HCT116 (cell line): ENCODE measurements around the gene PPIF. TPM values are rescaled to one million over a fixed set of nuclear protein-coding genes. Genes with fewer than 3 reads are reported as not detected.

ENCODE experiments used
- ATAC-seq: fragments of 200-7000 bp; cut with Tn5 transposase; 2 replicates; pipeline ENCODE4 v1.9.1; 2020; ENCODE audit warnings: mild to moderate bottlenecking, moderate library complexity
- BruUV-seq: library from RNA; stranded (reverse); fragments of 400-500 nt; replicated peaks from 2 replicates; lab custom pipeline; 2021; lab: Mats Ljungman, UMichigan
- CTCF ChIA-PET: fragments of 300-600 bp; sonication (Branson Sonifier 250); formaldehyde crosslinking; loops from one replicate; lab custom pipeline; 2021; ENCODE audit warnings: antibody characterized with exemption; lab: Charles Lee
- POLR2A ChIA-PET: fragments of 300-600, 350-600 bp; sonication (Branson Sonifier 250); formaldehyde crosslinking; loops from one replicate; lab custom pipeline; 2021; ENCODE audit warnings: antibody characterized with exemption; lab: Charles Lee
- RAD21 ChIA-PET, 2 experiments: fragments of 300-600 bp; sonication (Branson Sonifier 250); formaldehyde crosslinking; loops; one replicate each; lab custom pipeline; 2023; ENCODE audit warnings: low total read pairs in 2 of 2; ENCODE audit not compliant: uncharacterized antibody in 2 of 2, unreplicated experiment in 2 of 2, low non-redundant PET in 1 of 2; lab: Charles Lee
- DNase-seq: peaks from one replicate; pipeline ENCODE4 v3.0.0-alpha.2; 2010; ENCODE audit warnings: low read depth, low spot score
- H2AFZ ChIP-seq: fragments of 200-600 bp; shearing (Covaris generic), sonication (generic); 2 replicates; pipeline ENCODE4 v1.6.1; 2017; ENCODE audit warnings: low read depth, mixed run types, mixed read lengths, antibody characterized with exemption, low read length; ENCODE audit not compliant: poor library complexity, severe bottlenecking
- H3K27ac ChIP-seq: 2 replicates; pipeline ENCODE4 v1.5.1; 2012; ENCODE audit warnings: low read depth, low read length
- H3K27me3 ChIP-seq: fragments of 200-600 bp; sonication (generic); 2 replicates; pipeline ENCODE4 v1.6.1; 2016; ENCODE audit warnings: mixed run types, low read length, mixed read lengths; ENCODE audit not compliant: insufficient read depth
- H3K36me3 ChIP-seq, 2 experiments: fragments of 200-500 bp in 1 of 2; fragments of 200-600 bp in 1 of 2; sonication (Bioruptor generic) in 1 of 2; sonication (generic) in 1 of 2; 2 replicates each; pipeline versions ENCODE4 v1.5.1 to v1.6.1; 2014 to 2016; ENCODE audit warnings: low read length in 2 of 2, inconsistent platforms in 1 of 2, mixed read lengths in 1 of 2, mixed run types in 1 of 2; ENCODE audit not compliant: insufficient read depth in 2 of 2, control insufficient read depth in 1 of 2
- H3K4me1 ChIP-seq, 2 experiments: fragments of 200-600 bp in 1 of 2; sonication (generic) in 1 of 2; 2 replicates each; pipeline versions ENCODE4 v1.5.1 to v1.6.1; 2012 to 2017; ENCODE audit warnings: low read length in 2 of 2, inconsistent platforms in 1 of 2, mild to moderate bottlenecking in 1 of 2, mixed read lengths in 1 of 2, mixed run types in 1 of 2, moderate library complexity in 1 of 2; ENCODE audit not compliant: insufficient read depth in 2 of 2, control insufficient read depth in 1 of 2
- H3K4me2 ChIP-seq: fragments of 200-600 bp; sonication (generic); 2 replicates; pipeline ENCODE4 v1.6.1; 2017; ENCODE audit warnings: mixed run types, low read length, mixed read lengths
- H3K4me3 ChIP-seq, 2 experiments: fragments of 200-600 bp in 1 of 2; sonication (generic) in 1 of 2; replicated peaks in 1 of 2; 2 replicates each; pipeline ENCODE4 v1.5.1; 2011 to 2016; ENCODE audit warnings: low read length in 2 of 2, control low read depth in 1 of 2, low read depth in 1 of 2, mild to moderate bottlenecking in 1 of 2, mixed read lengths in 1 of 2, mixed run types in 1 of 2
- H3K79me2 ChIP-seq: fragments of 200-600 bp; sonication (generic); 2 replicates; pipeline ENCODE4 v1.6.1; 2017; ENCODE audit warnings: mild to moderate bottlenecking, mixed run types, low read length, moderate library complexity, mixed read lengths; ENCODE audit not compliant: insufficient read depth
- H3K9ac ChIP-seq: fragments of 200-600 bp; sonication (generic); 2 replicates; pipeline ENCODE4 v1.6.1; 2016; ENCODE audit warnings: low read length, mixed read lengths
- H3K9me2 ChIP-seq: fragments of 200-600 bp; sonication (generic), shearing (Covaris generic); 2 replicates; pipeline ENCODE4 v1.6.1; 2017; ENCODE audit warnings: mixed run types, mild to moderate bottlenecking, moderate library complexity; ENCODE audit not compliant: insufficient read depth
- H3K9me3 ChIP-seq, 2 experiments: fragments of 200-500 bp in 1 of 2; fragments of 200-600 bp in 1 of 2; sonication (Bioruptor generic) in 1 of 2; sonication (generic) in 1 of 2; 2 replicates each; pipeline ENCODE4 v1.6.1; 2014 to 2017; ENCODE audit warnings: low read length in 2 of 2, mixed read lengths in 2 of 2, inconsistent platforms in 1 of 2, low read depth in 1 of 2, mild to moderate bottlenecking in 1 of 2, mixed run types in 1 of 2, moderate library complexity in 1 of 2; ENCODE audit not compliant: control insufficient read depth in 1 of 2, insufficient read depth in 1 of 2
- H4K20me1 ChIP-seq: fragments of 200-600 bp; sonication (generic), shearing (Covaris generic); 2 replicates; pipeline ENCODE4 v1.6.1; 2017; ENCODE audit warnings: mixed run types, mild to moderate bottlenecking, moderate library complexity; ENCODE audit not compliant: insufficient read depth
- CBX3 ChIP-seq: IDR thresholded peaks from 2 replicates; pipeline ENCODE4 v1.6.1; 2012; ENCODE audit warnings: low read depth
- CEBPB ChIP-seq: IDR thresholded peaks from 2 replicates; pipeline ENCODE4 v1.6.1; 2012; ENCODE audit warnings: low read depth
- ELF1 ChIP-seq: IDR thresholded peaks from 2 replicates; pipeline ENCODE4 v1.6.1; 2012; ENCODE audit warnings: low read depth, borderline replicate concordance
- EZH2 ChIP-seq: fragments of 200-600 bp; sonication (generic); IDR thresholded peaks from 2 replicates; pipeline ENCODE4 v1.6.1; 2017; ENCODE audit warnings: antibody characterized with exemption, mixed run types
- EZH2phosphoT487 ChIP-seq: fragments of 200-600 bp; IDR thresholded peaks from 2 replicates; pipeline ENCODE4 v1.6.1; 2018; ENCODE audit warnings: antibody characterized with exemption, borderline replicate concordance
- FOSL1 ChIP-seq: IDR thresholded peaks from 2 replicates; pipeline ENCODE4 v1.6.1; 2012; ENCODE audit warnings: low read depth
- JUND ChIP-seq: IDR thresholded peaks from 2 replicates; pipeline ENCODE4 v1.6.1; 2012
- POLR2A ChIP-seq: IDR thresholded peaks from 2 replicates; pipeline ENCODE4 v1.7.0; 2011; ENCODE audit warnings: borderline replicate concordance; ENCODE audit not compliant: insufficient read depth, insufficient read length; ENCODE audit errors: extremely low read depth
- POLR2AphosphoS5 ChIP-seq: IDR thresholded peaks from 2 replicates; pipeline ENCODE4 v1.6.1; 2011; ENCODE audit warnings: mild to moderate bottlenecking, low read depth, low read length, moderate library complexity
- RAD21 ChIP-seq: IDR thresholded peaks from 2 replicates; pipeline ENCODE4 v1.6.1; 2012; ENCODE audit warnings: low read depth, mild to moderate bottlenecking
- SIN3A ChIP-seq: IDR thresholded peaks from 2 replicates; pipeline ENCODE4 v1.6.1; 2012; ENCODE audit warnings: low read depth
- SP1 ChIP-seq: IDR thresholded peaks from 2 replicates; pipeline ENCODE4 v1.6.1; 2012; ENCODE audit warnings: low read depth
- SRF ChIP-seq: IDR thresholded peaks from 2 replicates; pipeline ENCODE4 v1.6.1; 2012; ENCODE audit warnings: low read depth
- TCF7L2 ChIP-seq: IDR thresholded peaks from 2 replicates; pipeline ENCODE4 v1.7.0; 2011; ENCODE audit warnings: borderline replicate concordance, inconsistent platforms; ENCODE audit not compliant: insufficient read depth, insufficient read length; ENCODE audit errors: extremely low read depth
- YY1 ChIP-seq: IDR thresholded peaks from 2 replicates; pipeline ENCODE4 v1.6.1; 2011; ENCODE audit warnings: low read length, low read depth, moderate library complexity, mild to moderate bottlenecking; ENCODE audit not compliant: insufficient replicate concordance; ENCODE audit errors: extremely low read depth
- ZFX ChIP-seq: fragments of 450-650 bp; IDR thresholded peaks from 2 replicates; pipeline ENCODE4 v1.6.1; 2017
- ZNF274 ChIP-seq: fragments of 200-500 bp; sonication (Bioruptor generic); IDR thresholded peaks from 2 replicates; pipeline ENCODE4 v1.6.1; 2014; ENCODE audit warnings: mild to moderate bottlenecking, low read depth, low read length, inconsistent platforms
- intact Hi-C: fragments of 100-400 bp; cut with micrococcal nuclease; formaldehyde crosslinking; loops from 2 replicates; pipeline ENCODE4 v1.10.0; 2022
- total RNA-seq: library from RNA; stranded (reverse); gene quantifications from one replicate; pipeline ENCODE4 v1.2.1, GENCODE V29; 2021; ENCODE audit not compliant: unreplicated experiment
- TF ChIP-seq, protein P1 (sequence below): IDR thresholded peaks from 2 replicates; pipeline ENCODE4 v1.6.1; 2012
- TF ChIP-seq, protein P2 (sequence below): IDR thresholded peaks from 2 replicates; pipeline ENCODE4 v1.6.1; 2012
- TF ChIP-seq, protein P3 (sequence below): IDR thresholded peaks from 2 replicates; pipeline ENCODE4 v1.6.1; 2012; ENCODE audit warnings: low read depth

Gene PPIF
- total RNA-seq, 1 experiment from 2014 or later: 85.0 TPM

DNA sequence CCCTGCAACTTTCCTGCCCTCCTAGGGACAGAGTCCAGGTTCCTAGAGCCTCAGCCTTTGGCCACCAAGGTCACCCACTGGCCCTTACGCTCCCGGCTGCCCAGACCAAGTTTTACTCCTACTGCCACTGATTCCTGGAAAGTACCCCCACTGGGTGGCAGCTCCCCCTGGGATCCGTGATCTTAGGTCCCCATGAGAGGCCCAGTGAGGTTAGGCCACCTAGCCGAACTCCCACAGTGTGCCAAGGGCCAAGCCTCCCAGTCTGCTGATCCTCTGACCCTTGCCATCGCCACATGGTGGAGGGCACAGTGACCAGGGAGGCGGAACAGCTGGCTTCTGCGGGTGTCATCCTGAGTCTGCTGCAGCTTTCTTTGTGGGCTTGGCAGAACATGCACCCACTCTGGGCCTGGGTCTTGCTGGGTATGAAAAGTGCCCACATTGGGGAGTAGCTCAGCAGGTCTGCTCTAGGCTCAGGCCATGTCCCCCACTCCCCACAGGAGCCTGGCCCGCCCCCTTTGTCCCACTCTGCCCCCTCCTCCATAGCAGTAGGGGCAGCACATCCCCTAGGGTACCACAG, 40.5 kb upstream of the PPIF start:
- no TSS peak for BruUV-seq

More for the DNA sequence above, 40.5 kb upstream of the PPIF start:
- no peak for TF ChIP-seq RAD21
- no peak for TF ChIP-seq SRF
- no peak for TF ChIP-seq EZH2phosphoT487
- TF ChIP-seq, protein P1, sequence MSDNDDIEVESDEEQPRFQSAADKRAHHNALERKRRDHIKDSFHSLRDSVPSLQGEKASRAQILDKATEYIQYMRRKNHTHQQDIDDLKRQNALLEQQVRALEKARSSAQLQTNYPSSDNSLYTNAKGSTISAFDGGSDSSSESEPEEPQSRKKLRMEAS: no peak
- no peak for TF ChIP-seq TCF7L2
- TF ChIP-seq EZH2: no peak
- TF ChIP-seq POLR2AphosphoS5: no peak
- TF ChIP-seq YY1: no peak
- TF ChIP-seq, protein P2, sequence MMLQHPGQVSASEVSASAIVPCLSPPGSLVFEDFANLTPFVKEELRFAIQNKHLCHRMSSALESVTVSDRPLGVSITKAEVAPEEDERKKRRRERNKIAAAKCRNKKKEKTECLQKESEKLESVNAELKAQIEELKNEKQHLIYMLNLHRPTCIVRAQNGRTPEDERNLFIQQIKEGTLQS: no peak
- no peak for TF ChIP-seq FOSL1
- TF ChIP-seq ZNF274: no peak
- TF ChIP-seq ZFX: no peak
- TF ChIP-seq CEBPB: no peak
- no peak for TF ChIP-seq SIN3A
- TF ChIP-seq, protein P3, sequence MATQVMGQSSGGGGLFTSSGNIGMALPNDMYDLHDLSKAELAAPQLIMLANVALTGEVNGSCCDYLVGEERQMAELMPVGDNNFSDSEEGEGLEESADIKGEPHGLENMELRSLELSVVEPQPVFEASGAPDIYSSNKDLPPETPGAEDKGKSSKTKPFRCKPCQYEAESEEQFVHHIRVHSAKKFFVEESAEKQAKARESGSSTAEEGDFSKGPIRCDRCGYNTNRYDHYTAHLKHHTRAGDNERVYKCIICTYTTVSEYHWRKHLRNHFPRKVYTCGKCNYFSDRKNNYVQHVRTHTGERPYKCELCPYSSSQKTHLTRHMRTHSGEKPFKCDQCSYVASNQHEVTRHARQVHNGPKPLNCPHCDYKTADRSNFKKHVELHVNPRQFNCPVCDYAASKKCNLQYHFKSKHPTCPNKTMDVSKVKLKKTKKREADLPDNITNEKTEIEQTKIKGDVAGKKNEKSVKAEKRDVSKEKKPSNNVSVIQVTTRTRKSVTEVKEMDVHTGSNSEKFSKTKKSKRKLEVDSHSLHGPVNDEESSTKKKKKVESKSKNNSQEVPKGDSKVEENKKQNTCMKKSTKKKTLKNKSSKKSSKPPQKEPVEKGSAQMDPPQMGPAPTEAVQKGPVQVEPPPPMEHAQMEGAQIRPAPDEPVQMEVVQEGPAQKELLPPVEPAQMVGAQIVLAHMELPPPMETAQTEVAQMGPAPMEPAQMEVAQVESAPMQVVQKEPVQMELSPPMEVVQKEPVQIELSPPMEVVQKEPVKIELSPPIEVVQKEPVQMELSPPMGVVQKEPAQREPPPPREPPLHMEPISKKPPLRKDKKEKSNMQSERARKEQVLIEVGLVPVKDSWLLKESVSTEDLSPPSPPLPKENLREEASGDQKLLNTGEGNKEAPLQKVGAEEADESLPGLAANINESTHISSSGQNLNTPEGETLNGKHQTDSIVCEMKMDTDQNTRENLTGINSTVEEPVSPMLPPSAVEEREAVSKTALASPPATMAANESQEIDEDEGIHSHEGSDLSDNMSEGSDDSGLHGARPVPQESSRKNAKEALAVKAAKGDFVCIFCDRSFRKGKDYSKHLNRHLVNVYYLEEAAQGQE: no peak
- TF ChIP-seq CBX3: no peak
- no peak for TF ChIP-seq JUND
- TF ChIP-seq POLR2A: no peak
- no peak for TF ChIP-seq SP1
- TF ChIP-seq ELF1: no peak
- TF ChIP-seq, all 23 proteins: peak for 0
- no peak overlapping the region for H3K9ac ChIP-seq
- ChIA-PET CTCF (no interaction called here), POLR2A (no interaction called here), RAD21 (no interaction called here)
- DNase-seq: no peak
- ATAC-seq: no peak
- no peak overlapping the region for H3K4me2 ChIP-seq
- H3K4me1 ChIP-seq: no peaks in the 10 kb centered on the region
- H3K27me3 ChIP-seq: no peaks in the 10 kb centered on the region
- no peaks in the 10 kb centered on the region for H3K9me2 ChIP-seq
- H3K27ac ChIP-seq: no peak overlapping the region
- H3K36me3 ChIP-seq: peaks cover 0 to 5% of the 10 kb centered on the region in 2 experiments; a peak in 1 of 4 replicates
- no peaks in the 10 kb centered on the region for H4K20me1 ChIP-seq
- no peak overlapping the region for H3K4me3 ChIP-seq
- intact Hi-C loops: no loop called here
- no peaks in the 10 kb centered on the region for H3K9me3 ChIP-seq
- no peaks in the 10 kb centered on the region for H3K79me2 ChIP-seq
- H2AFZ ChIP-seq: no peak overlapping the region
